ENCODE data around the gene WFDC12.
"Not testable (repeated sequence)": the region's sequence is repeated elsewhere in the genome, so short reads cannot be mapped to it uniquely, and the experiment has no call there.

Gene WFDC12, protein sequence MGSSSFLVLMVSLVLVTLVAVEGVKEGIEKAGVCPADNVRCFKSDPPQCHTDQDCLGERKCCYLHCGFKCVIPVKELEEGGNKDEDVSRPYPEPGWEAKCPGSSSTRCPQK

DNA sequence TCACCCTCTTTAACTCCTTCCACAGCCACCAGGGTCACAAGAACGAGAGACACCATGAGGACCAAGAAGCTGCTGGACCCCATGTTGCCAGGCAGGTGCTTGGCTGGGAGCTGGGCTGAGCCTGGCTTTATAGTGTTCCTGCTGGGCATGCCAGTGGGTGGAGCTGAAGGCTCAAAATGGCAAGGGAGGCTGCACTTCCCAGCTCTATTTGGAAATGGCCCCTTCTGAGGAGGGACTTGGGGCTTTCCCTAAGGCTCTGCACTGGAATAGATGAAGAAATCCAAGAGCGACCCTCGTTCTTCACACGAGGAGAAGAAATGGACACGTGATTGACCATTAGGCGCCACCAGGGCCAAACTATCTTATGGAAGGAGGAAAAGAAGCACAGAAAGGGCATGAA is at the start of gene WFDC12:
WFDC12 (minus strand) TSS at position 101 of the 400 bp plus-strand sequence; CDS start at position 83, 18 bp downstream.
- H3K27ac ChIP-seq (ENCODE audit: low read depth, low read length) = no peak within 1 kb of the TSS
- H3K4me1 ChIP-seq (ENCODE audit: control insufficient read depth, insufficient read depth, low read length) = no peaks in the 10 kb centered on the region
- no peaks in the 10 kb centered on the region for H3K27me3 ChIP-seq (ENCODE audit: control insufficient read depth, insufficient read depth, low read length)
- H3K9ac ChIP-seq (ENCODE audit: low read length) = no peak within 1 kb of the TSS
- H3K36me3 ChIP-seq (ENCODE audit: control insufficient read depth, insufficient read depth, low read length) = no peaks in the 10 kb centered on the region
- no peak within 1 kb of the TSS for H3K4me3 ChIP-seq (ENCODE audit: low read length)

DNA sequence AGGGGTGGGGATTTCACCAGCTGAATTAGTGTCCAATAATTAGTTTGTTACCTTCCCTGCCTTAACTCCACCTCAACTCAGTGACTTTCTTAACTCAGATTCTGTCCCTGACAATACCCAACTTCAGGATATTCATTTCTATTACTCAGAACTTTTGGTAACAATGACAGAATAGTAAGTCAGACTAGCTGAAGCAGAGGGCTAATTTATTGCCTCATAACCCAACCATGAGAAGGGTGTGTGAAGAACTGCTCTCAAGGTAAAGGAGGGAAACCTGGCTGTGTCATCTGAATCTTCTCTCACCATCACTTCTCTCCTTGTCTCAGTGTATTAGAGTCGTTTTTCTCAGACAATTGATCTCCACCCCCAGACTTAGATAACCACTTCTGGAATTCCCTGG is 49.3 kb upstream of the WFDC12 start:
- Histone ChIP-seq H3K27ac (ENCODE audit: low read depth, low read length) (no peak overlapping the region), H3K36me3 (ENCODE audit: control insufficient read depth, insufficient read depth, low read length) (no peaks in the 10 kb centered on the region), H3K27me3 (ENCODE audit: control insufficient read depth, insufficient read depth, low read length) (no peaks in the 10 kb centered on the region), H3K9ac (ENCODE audit: low read length) (no peak overlapping the region), H3K4me3 (ENCODE audit: low read length) (no peak overlapping the region), H3K4me1 (ENCODE audit: control insufficient read depth, insufficient read depth, low read length) (no peaks in the 10 kb centered on the region)

DNA sequence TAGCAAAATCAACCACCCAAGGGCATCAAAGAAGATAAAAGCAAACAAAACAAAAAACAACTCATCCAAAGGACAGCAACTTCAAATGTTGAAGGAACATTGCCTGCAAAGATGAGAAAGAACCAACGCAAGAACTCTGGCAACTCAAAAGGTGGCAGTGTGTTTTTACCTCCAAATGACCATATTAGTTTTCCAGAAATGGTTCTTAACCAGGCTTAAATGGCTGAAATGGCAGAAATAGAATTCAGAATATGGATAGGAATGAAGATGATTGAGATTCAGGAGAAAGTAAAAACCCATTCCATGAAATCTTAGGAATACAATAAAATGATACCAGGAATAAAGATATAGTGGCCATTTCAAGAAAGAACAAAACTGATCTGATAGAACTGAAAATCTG is 40.6 kb upstream of the WFDC12 start:
- Histone ChIP-seq H3K27ac (ENCODE audit: low read depth, low read length) (no peak overlapping the region), H3K27me3 (ENCODE audit: control insufficient read depth, insufficient read depth, low read length) (no peaks in the 10 kb centered on the region), H3K36me3 (ENCODE audit: control insufficient read depth, insufficient read depth, low read length) (no peaks in the 10 kb centered on the region), H3K4me1 (ENCODE audit: control insufficient read depth, insufficient read depth, low read length) (no peaks in the 10 kb centered on the region), H3K9ac (ENCODE audit: low read length) (no peak overlapping the region), H3K4me3 (ENCODE audit: low read length) (no peak overlapping the region)

DNA sequence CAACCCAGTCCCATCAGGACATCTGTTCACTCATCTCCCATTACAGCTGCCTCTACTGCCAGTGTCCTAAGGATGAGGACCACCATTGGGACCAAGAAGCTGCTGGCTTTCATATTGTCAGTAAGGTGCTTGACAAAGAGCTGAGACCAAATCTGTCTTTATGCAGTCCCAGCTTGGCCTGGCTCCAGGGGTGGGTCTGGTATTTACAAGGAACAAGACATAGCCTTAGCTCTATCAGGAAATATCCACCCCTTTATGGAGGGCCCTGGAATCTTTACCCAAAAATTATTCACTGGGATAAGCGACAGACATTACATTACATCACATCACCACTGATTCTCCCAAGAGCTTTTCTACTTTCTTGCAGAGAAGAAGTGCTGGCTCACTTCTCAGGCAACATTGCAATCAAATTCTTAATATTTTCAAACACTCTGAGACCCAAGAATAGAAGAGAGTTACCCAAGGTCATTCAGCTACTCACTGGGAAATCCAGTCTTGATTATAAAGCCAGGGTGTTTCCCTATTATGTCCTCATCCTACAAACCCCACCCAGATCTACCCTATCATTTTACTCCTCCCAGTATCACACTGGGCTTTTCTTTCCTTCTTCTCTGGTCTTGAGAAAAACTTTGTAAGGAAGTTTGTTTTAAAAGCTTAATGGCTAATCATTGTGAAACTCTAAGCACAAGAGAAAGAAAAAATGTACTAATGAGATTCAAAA is 39.0 kb upstream of the WFDC12 start:
- Histone ChIP-seq H3K4me1 (ENCODE audit: control insufficient read depth, insufficient read depth, low read length) (no peaks in the 10 kb centered on the region), H3K36me3 (ENCODE audit: control insufficient read depth, insufficient read depth, low read length) (no peaks in the 10 kb centered on the region), H3K27me3 (ENCODE audit: control insufficient read depth, insufficient read depth, low read length) (no peaks in the 10 kb centered on the region), H3K27ac (ENCODE audit: low read depth, low read length) (no peak overlapping the region), H3K4me3 (ENCODE audit: low read length) (no peak overlapping the region), H3K9ac (ENCODE audit: low read length) (no peak overlapping the region)

GRCh38 chr20:45157962-45158361 is 33.7 kb upstream of the WFDC12 start:
- Histone ChIP-seq H3K27ac (ENCODE audit: low read depth, low read length) (no peak overlapping the region), H3K27me3 (ENCODE audit: control insufficient read depth, insufficient read depth, low read length) (no peaks in the 10 kb centered on the region), H3K36me3 (ENCODE audit: control insufficient read depth, insufficient read depth, low read length) (no peaks in the 10 kb centered on the region), H3K4me3 (ENCODE audit: low read length) (no peak overlapping the region), H3K4me1 (ENCODE audit: control insufficient read depth, insufficient read depth, low read length) (peaks cover 3% of the 10 kb centered on the region), H3K9ac (ENCODE audit: low read length) (no peak overlapping the region)

- H3K9ac ChIP-seq (ENCODE audit: low read length) = no peak overlapping the region
- H3K27me3 ChIP-seq (ENCODE audit: control insufficient read depth, insufficient read depth, low read length) = no peaks in the 10 kb centered on the region
- H3K27ac ChIP-seq (ENCODE audit: low read depth, low read length) = no peak overlapping the region
- H3K36me3 ChIP-seq (ENCODE audit: control insufficient read depth, insufficient read depth, low read length) = no peaks in the 10 kb centered on the region
- H3K4me1 ChIP-seq (ENCODE audit: control insufficient read depth, insufficient read depth, low read length) = peaks cover 3% of the 10 kb centered on the region
- H3K4me3 ChIP-seq (ENCODE audit: low read length) = no peak overlapping the region
These were observed 32.4 kb upstream of the WFDC12 start for GRCh38 chr20:45156713-45157112.

DNA sequence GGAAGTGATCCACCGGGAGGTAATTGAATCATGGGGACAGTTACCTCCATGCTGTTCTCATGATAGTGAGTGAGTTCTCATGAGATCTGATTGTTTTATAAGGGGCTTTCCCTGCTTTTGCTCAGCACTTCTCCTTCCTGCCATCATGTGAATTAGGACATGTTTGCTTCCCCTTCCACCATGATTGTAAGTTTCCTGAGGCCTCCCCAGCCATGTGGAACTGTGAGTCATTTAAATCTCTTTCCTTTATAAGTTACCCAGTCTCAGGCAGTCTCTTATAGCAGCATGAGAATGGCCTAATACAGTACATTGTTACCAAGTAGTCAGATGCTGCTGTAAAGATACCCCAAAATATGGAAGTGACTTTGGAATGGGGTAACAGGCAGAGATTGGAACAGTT is 30.5 kb upstream of the WFDC12 start:
- not testable (repeated sequence) for H3K9ac ChIP-seq (ENCODE audit: low read length); H3K4me3 ChIP-seq (ENCODE audit: low read length); H3K27me3 ChIP-seq (ENCODE audit: control insufficient read depth, insufficient read depth, low read length); H3K27ac ChIP-seq (ENCODE audit: low read depth, low read length); H3K36me3 ChIP-seq (ENCODE audit: control insufficient read depth, insufficient read depth, low read length); H3K4me1 ChIP-seq (ENCODE audit: control insufficient read depth, insufficient read depth, low read length)

DNA sequence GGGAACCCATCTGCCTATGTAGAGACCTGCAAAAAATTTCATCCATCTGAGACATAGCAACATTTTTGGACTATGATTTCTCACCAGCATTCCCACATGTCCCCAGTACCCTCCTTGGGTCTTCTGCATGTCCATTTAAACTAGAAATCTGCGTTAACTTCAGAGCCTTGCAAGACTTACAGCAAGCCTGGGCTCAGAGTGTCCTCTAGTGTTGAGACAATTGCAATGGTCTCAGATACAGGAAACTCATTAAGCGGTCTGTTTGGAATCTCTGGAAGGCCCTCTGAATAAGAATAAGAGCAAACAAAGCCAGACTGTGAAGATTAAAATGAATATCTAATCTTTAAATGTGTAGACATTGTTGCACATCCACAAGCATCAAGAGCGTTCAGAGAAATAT is 29.9 kb upstream of the WFDC12 start:
- H3K27ac ChIP-seq (ENCODE audit: low read depth, low read length) = no peak overlapping the region
- H3K4me3 ChIP-seq (ENCODE audit: low read length) = no peak overlapping the region
- no peak overlapping the region for H3K9ac ChIP-seq (ENCODE audit: low read length)
- H3K36me3 ChIP-seq (ENCODE audit: control insufficient read depth, insufficient read depth, low read length) = no peaks in the 10 kb centered on the region
- H3K4me1 ChIP-seq (ENCODE audit: control insufficient read depth, insufficient read depth, low read length) = peaks cover 3% of the 10 kb centered on the region
- H3K27me3 ChIP-seq (ENCODE audit: control insufficient read depth, insufficient read depth, low read length) = no peaks in the 10 kb centered on the region

DNA sequence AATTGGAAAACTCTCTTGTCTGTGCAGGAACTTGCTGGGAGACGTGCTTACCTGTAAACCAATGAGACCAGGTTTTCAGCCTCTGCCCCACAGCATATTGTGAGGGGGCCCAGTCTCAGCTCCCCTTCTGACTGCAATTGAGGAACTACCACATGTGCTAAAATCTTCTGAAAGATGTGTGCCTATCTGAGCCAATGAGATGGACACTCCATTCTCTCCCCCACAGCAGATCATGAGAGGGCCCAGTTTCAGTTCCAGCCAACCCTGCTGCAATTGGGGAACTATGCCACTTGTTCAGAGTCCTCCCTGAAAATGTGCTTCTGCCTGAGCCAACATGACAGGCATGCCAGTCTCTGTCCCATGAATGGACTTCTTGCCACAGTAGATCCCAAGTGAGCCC is 29.5 kb upstream of the WFDC12 start:
- Histone ChIP-seq H3K4me3 (ENCODE audit: low read length) (no peak overlapping the region), H3K27ac (ENCODE audit: low read depth, low read length) (no peak overlapping the region), H3K9ac (ENCODE audit: low read length) (no peak overlapping the region), H3K27me3 (ENCODE audit: control insufficient read depth, insufficient read depth, low read length) (no peaks in the 10 kb centered on the region), H3K36me3 (ENCODE audit: control insufficient read depth, insufficient read depth, low read length) (no peaks in the 10 kb centered on the region), H3K4me1 (ENCODE audit: control insufficient read depth, insufficient read depth, low read length) (peaks cover 3% of the 10 kb centered on the region)

GRCh38 chr20:45153147-45153546 is 28.9 kb upstream of the WFDC12 start:
- H3K9ac ChIP-seq (ENCODE audit: low read length) = no peak overlapping the region
- peaks cover 3% of the 10 kb centered on the region for H3K4me1 ChIP-seq (ENCODE audit: control insufficient read depth, insufficient read depth, low read length)
- no peaks in the 10 kb centered on the region for H3K36me3 ChIP-seq (ENCODE audit: control insufficient read depth, insufficient read depth, low read length)
- H3K4me3 ChIP-seq (ENCODE audit: low read length) = no peak overlapping the region
- no peak overlapping the region for H3K27ac ChIP-seq (ENCODE audit: low read depth, low read length)
- H3K27me3 ChIP-seq (ENCODE audit: control insufficient read depth, insufficient read depth, low read length) = no peaks in the 10 kb centered on the region

DNA sequence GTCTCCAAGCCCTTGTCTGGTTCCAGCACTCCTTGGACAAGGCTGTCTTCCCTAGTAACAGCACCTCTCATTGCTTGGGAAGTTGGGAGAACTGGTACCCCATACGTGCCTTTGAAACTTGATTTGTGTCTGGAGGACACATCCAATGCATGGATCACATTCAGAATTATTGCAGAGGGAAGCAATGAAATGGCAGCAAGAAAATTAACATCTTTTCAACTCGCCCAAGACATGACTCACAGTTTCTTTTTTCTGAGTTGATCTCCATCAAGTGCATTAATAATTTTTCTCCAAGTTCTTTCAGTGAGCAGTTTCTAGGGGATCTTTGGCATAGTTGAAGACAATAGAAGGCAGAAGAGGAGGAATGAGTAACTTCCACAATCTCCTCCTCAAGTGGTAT is 28.1 kb upstream of the WFDC12 start:
- Histone ChIP-seq H3K9ac (ENCODE audit: low read length) (no peak overlapping the region), H3K4me3 (ENCODE audit: low read length) (no peak overlapping the region), H3K27ac (ENCODE audit: low read depth, low read length) (no peak overlapping the region), H3K36me3 (ENCODE audit: control insufficient read depth, insufficient read depth, low read length) (no peaks in the 10 kb centered on the region), H3K4me1 (ENCODE audit: control insufficient read depth, insufficient read depth, low read length) (peaks cover 2% of the 10 kb centered on the region), H3K27me3 (ENCODE audit: control insufficient read depth, insufficient read depth, low read length) (no peaks in the 10 kb centered on the region)

DNA sequence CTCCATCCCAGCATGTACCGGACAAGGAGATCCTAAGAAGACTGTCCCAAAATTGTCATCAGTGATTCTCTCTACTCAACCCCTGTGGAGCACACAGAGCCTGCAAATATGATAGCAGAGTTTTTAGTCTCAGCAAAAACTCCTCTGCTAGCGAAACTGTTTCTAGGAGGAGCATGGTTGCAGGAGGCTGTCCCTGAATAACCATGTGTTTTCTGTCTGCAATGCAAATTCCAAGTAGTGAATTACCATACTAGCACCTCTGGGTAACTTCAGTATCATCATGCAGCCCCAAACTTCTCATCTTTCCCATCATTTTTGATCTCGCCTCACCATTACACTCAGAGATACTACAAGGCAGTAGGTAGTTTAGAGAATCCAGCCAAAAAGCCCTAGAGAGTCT is 24.8 kb upstream of the WFDC12 start:
- no peaks in the 10 kb centered on the region for H3K27me3 ChIP-seq (ENCODE audit: control insufficient read depth, insufficient read depth, low read length)
- no peak overlapping the region for H3K27ac ChIP-seq (ENCODE audit: low read depth, low read length)
- no peak overlapping the region for H3K4me3 ChIP-seq (ENCODE audit: low read length)
- no peaks in the 10 kb centered on the region for H3K36me3 ChIP-seq (ENCODE audit: control insufficient read depth, insufficient read depth, low read length)
- no peaks in the 10 kb centered on the region for H3K4me1 ChIP-seq (ENCODE audit: control insufficient read depth, insufficient read depth, low read length)
- H3K9ac ChIP-seq (ENCODE audit: low read length) = no peak overlapping the region

DNA sequence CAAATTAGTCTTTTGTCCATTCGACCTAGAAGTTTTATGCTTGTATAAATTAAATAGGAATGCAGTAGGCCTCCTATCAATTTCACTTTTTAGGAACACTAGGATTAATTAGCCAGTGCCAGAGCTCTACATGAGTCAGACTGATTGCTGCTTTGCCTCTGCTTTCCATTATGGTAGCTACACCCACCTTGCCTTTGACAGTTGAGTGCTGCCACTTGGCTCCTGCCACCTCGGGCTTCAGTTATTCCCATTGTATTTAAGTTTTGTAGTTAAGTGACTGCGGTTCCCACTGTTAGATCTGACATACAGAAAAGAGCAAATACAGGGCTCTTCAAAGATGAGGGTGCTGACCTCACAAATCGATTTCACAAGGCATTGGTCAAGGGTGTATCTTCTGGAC is 16.6 kb upstream of the WFDC12 start:
- no peak overlapping the region for H3K9ac ChIP-seq (ENCODE audit: low read length)
- no peaks in the 10 kb centered on the region for H3K36me3 ChIP-seq (ENCODE audit: control insufficient read depth, insufficient read depth, low read length)
- H3K27me3 ChIP-seq (ENCODE audit: control insufficient read depth, insufficient read depth, low read length) = no peaks in the 10 kb centered on the region
- no peak overlapping the region for H3K27ac ChIP-seq (ENCODE audit: low read depth, low read length)
- H3K4me3 ChIP-seq (ENCODE audit: low read length) = no peak overlapping the region
- H3K4me1 ChIP-seq (ENCODE audit: control insufficient read depth, insufficient read depth, low read length) = no peaks in the 10 kb centered on the region
